ENCODE data around the gene KLK15. TPM values are rescaled to one million over a fixed set of nuclear protein-coding genes. Genes with fewer than 3 reads are reported as not detected.

KLK15 gene
- 1 to 10 TPM in 2 of 4 donors, not detected in 2; 1.3 to 3.8 TPM for total RNA-seq

DNA sequence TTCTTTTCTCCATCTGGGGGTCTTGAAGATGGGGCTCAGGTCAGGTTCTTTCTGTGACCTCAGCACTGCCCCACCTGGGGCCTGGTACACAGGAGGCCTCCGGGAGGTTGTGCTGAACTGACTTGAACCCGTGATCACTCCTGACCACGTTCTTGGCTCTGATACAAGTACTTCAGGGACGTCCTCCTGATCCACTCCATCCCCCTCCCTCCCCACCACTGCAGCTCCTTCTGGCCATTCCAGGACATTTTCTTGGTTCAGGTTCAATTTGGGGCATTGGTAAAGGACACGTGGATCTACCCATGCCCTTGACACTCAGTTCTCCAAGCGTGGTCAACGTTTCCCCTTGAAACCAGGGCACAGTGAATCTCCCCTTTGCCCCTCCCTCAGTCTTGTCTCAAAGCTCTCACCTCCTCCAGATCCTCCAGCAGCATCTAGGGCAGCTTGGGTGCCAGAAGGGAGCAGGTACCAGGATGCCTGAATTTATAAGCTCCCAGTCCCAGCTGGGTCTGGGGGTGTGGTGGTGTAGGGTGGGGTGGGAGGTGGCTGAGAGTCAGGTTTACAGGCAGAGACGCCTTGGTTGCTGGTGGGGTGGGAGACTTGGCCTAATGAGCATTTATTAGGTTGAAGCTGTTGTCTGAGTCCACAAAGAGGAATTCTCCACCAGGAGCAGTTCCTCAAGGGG, at the start of gene KLK15:
TSS of gene KLK15 (minus strand) at position 458 of the 685 bp plus-strand sequence. CDS start 2,082 bp downstream, outside the sequence.
- H3K27ac ChIP-seq = no peak within 1 kb of the TSS
- peaks cover 0 to 23% (median 18%) of the 10 kb centered on the region in 4 donors for H3K4me1 ChIP-seq
- TF ChIP-seq CTCF (IDR thresholded peaks at IDR 0.05) (no peak), POLR2A (IDR thresholded peaks at IDR 0.05) (no peak), EP300 (IDR thresholded peaks at IDR 0.05; ENCODE audit: low read depth) (no peak), POLR2AphosphoS5 (IDR thresholded peaks at IDR 0.05) (no peak)
- H3K36me3 ChIP-seq = no peaks in the 10 kb centered on the region
- no peak for DNase-seq
- H3K4me3 ChIP-seq = no peak within 1 kb of the TSS
- peaks cover 25% of the 10 kb centered on the region for H3K27me3 ChIP-seq
- in situ Hi-C loops (cut with MboI; ENCODE audit: low pct_ligation_motif_present in 1 of 4, low pct_unique_long_range_greater_than_20kb in 1 of 4, low sequenced_read_pairs in 3 of 4) (no loop called here), intact Hi-C loops (cut with DNase I; ENCODE audit: low total_unique reads) (no loop called here)
- H3K9me3 ChIP-seq = no peaks in the 10 kb centered on the region
- WGBS, 2 donors (ENCODE audit: low coverage in 1 of 2) = 56 to 76% methylated on average over 3 to 8 of the region's 8 CpGs

DNA sequence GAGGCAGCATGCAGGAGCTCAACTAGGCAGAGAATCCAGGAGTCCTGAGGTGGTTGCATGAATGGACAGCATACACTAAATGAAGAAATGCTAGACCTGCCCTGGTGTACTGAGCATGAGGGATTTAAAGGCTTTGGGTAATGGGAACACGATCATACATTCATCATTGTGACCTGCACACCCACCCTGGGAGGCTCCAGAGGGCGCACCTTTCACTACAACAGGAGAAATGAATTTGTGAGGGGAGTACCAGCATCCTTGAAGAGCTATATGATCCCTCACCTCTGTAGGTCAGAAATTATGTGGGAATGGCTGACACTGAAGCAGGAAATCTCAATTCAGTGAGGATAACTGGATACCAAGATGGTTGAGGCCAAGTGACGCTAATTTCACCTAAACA, 48.8 kb upstream of the KLK15 start:
- DNase-seq = no peak
- Histone ChIP-seq H3K27me3 (peaks cover 15% of the 10 kb centered on the region), H3K4me1 (peaks cover 0 to 4% (median 0%) of the 10 kb centered on the region in 4 donors), H3K4me3 (no peak overlapping the region), H3K27ac (no peak overlapping the region), H3K9me3 (no peaks in the 10 kb centered on the region), H3K36me3 (no peaks in the 10 kb centered on the region)
- in situ Hi-C loops (cut with MboI; ENCODE audit: low pct_ligation_motif_present in 1 of 4, low pct_unique_long_range_greater_than_20kb in 1 of 4, low sequenced_read_pairs in 3 of 4) = no loop called here
- TF ChIP-seq POLR2A (IDR thresholded peaks at IDR 0.05) = no peak
- intact Hi-C loops (cut with DNase I; ENCODE audit: low total_unique reads) = no loop called here
- WGBS, 2 donors (ENCODE audit: low coverage in 1 of 2) = 62 to 74% methylated on average over 3 of the region's 3 CpGs

GRCh38 chr19:50880241-50880640, 46.9 kb upstream of the KLK15 start:
- Histone ChIP-seq H3K4me1 (peaks cover 0 to 4% (median 0%) of the 10 kb centered on the region in 4 donors), H3K9me3 (no peaks in the 10 kb centered on the region), H3K27me3 (peaks cover 17% of the 10 kb centered on the region), H3K27ac (no peak overlapping the region), H3K36me3 (no peaks in the 10 kb centered on the region), H3K4me3 (no peak overlapping the region)
- intact Hi-C loops (cut with DNase I; ENCODE audit: low total_unique reads) = no loop called here
- DNase-seq = no peak
- TF ChIP-seq POLR2AphosphoS5 (IDR thresholded peaks at IDR 0.05) (no peak), POLR2A (IDR thresholded peaks at IDR 0.05) (no peak), EP300 (IDR thresholded peaks at IDR 0.05; ENCODE audit: low read depth) (no peak), CTCF (IDR thresholded peaks at IDR 0.05) (no peak)
- in situ Hi-C loops (cut with MboI; ENCODE audit: low pct_ligation_motif_present in 1 of 4, low pct_unique_long_range_greater_than_20kb in 1 of 4, low sequenced_read_pairs in 3 of 4) = no loop called here
- 63 to 100% methylated on average over 2 to 5 of the region's 5 CpGs for WGBS, 2 donors (ENCODE audit: low coverage in 1 of 2)

- Histone ChIP-seq H3K9me3 (no peaks in the 10 kb centered on the region), H3K4me1 (peaks cover 0 to 4% (median 0%) of the 10 kb centered on the region in 4 donors), H3K36me3 (no peaks in the 10 kb centered on the region), H3K27ac (no peak overlapping the region), H3K27me3 (peaks cover 23% of the 10 kb centered on the region), H3K4me3 (no peak overlapping the region)
- intact Hi-C loops (cut with DNase I; ENCODE audit: low total_unique reads) = no loop called here
- in situ Hi-C loops (cut with MboI; ENCODE audit: low pct_ligation_motif_present in 1 of 4, low pct_unique_long_range_greater_than_20kb in 1 of 4, low sequenced_read_pairs in 3 of 4) = no loop called here
- WGBS, 2 donors (ENCODE audit: low coverage in 1 of 2) = 60 to 70% methylated on average over 2 to 5 of the region's 5 CpGs
- no peak for DNase-seq
- TF ChIP-seq EP300 (IDR thresholded peaks at IDR 0.05; ENCODE audit: low read depth) (no peak), POLR2A (IDR thresholded peaks at IDR 0.05) (no peak), CTCF (IDR thresholded peaks at IDR 0.05) (no peak), POLR2AphosphoS5 (IDR thresholded peaks at IDR 0.05) (no peak)
These were observed 45.5 kb upstream of the KLK15 start for GRCh38 chr19:50878851-50879250.

Data from transverse colon (tissue), 4 donors.